ENCODE results near the gene ZFP91. TPM values are rescaled to one million over a fixed set of nuclear protein-coding genes. Genes with fewer than 3 reads are reported as not detected.

ZFP91 gene
- total RNA-seq, 4 donors from 2014 or later, result 45.9 to 52.4 (median 47.5) TPM

DNA sequence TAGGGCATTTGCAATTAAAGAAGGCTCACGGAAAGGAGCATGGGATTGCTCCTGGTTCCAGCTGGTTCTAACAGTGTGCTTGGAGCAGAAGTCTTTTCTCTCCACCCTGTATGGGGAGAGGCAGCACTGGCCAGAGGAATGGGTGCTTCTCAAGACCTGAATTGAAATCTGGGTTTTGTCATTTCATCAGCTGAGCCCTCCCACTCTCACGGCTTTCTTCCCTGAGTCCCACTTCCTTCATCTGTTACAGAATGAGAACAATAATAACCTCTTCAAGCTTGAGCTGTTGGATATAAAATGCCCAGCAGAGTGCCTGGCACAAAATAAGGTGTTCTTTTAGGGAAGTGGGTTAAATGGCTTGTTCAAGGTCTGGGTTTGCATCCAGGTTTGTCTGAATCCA lies 60.8 kb downstream of the ZFP91 start:
- no peak overlapping the region for H3K4me3 ChIP-seq
- H3K27ac ChIP-seq, result no peak overlapping the region
- peaks cover 11% of the 10 kb centered on the region for H3K4me1 ChIP-seq
- no peak for DNase-seq (ENCODE audit: low spot score in 2 of 2)
- 77% methylated on average over 2 of the region's 2 CpGs for WGBS
- no peaks in the 10 kb centered on the region for H3K27me3 ChIP-seq
- TF ChIP-seq POLR2A (IDR thresholded peaks at IDR 0.05) (no peak), EP300 (IDR thresholded peaks at IDR 0.05) (no peak), POLR2AphosphoS5 (IDR thresholded peaks at IDR 0.05) (no peak)
- TF ChIP-seq, protein P1, sequence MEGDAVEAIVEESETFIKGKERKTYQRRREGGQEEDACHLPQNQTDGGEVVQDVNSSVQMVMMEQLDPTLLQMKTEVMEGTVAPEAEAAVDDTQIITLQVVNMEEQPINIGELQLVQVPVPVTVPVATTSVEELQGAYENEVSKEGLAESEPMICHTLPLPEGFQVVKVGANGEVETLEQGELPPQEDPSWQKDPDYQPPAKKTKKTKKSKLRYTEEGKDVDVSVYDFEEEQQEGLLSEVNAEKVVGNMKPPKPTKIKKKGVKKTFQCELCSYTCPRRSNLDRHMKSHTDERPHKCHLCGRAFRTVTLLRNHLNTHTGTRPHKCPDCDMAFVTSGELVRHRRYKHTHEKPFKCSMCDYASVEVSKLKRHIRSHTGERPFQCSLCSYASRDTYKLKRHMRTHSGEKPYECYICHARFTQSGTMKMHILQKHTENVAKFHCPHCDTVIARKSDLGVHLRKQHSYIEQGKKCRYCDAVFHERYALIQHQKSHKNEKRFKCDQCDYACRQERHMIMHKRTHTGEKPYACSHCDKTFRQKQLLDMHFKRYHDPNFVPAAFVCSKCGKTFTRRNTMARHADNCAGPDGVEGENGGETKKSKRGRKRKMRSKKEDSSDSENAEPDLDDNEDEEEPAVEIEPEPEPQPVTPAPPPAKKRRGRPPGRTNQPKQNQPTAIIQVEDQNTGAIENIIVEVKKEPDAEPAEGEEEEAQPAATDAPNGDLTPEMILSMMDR (IDR thresholded peaks at IDR 0.05), result no peak
- no peaks in the 10 kb centered on the region for H3K9me3 ChIP-seq
- no peaks in the 10 kb centered on the region for H3K36me3 ChIP-seq

DNA sequence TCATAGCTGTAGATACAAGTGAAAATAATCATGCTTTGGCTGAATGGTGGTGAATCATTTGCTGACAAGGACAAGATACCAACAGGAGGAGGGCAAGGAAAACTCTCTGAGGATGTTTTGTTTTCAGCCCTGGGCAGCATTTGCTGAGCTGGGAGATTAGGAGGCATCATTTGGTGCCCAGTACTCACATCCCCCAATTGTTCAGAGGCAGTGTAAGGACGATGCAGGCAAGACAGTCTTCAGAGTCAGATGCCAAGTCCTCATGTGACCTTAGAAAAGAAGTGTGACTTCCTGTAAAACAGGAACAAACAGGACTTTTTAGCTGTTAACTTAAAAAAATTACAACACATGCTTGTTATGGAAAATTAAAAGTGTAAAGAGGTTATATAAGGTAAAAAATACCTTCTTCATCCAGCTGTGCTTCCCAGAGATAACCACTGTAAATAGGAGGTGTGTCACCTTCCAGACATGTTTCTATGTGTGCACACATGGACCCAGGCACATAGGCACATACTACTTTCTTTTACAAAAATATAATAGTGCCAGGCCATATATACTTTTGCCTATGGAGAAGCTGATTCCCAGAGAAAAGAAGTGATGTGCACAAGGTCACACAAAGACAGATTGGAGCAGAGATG lies 61.6 kb downstream of the ZFP91 start:
- no peaks in the 10 kb centered on the region for H3K27me3 ChIP-seq
- H3K4me1 ChIP-seq, result peaks cover 11% of the 10 kb centered on the region
- H3K36me3 ChIP-seq, result no peaks in the 10 kb centered on the region
- WGBS, result 0% methylated on average over 1 of the region's 1 CpG
- DNase-seq (ENCODE audit: low spot score in 2 of 2), result no peak
- H3K9me3 ChIP-seq, result no peaks in the 10 kb centered on the region
- no peak overlapping the region for H3K27ac ChIP-seq
- H3K4me3 ChIP-seq, result no peak overlapping the region
- TF ChIP-seq POLR2A (IDR thresholded peaks at IDR 0.05), result no peak
- no peak for TF ChIP-seq EP300 (IDR thresholded peaks at IDR 0.05)
- TF ChIP-seq POLR2AphosphoS5 (IDR thresholded peaks at IDR 0.05), result no peak
- TF ChIP-seq, protein P1 (IDR thresholded peaks at IDR 0.05), result no peak

DNA sequence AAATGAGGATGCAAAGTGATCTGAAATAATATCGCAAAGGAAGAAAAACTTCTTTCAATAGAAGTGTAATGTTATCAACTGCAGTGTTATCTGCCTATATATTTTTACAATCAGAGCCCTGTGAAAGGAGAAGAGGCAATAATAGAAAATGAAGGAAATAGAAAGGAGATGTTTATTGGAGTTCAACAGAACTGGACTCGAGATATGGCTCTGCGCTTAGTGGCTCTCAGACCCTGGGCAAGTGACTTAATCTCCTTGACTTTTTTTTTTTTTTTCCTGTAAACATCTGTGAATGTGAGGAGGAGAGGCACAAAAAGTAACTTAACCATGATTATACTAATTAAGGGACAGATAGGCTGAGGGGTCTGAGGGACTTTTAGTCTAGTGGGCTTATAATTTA lies 62.5 kb downstream of the ZFP91 start:
- Histone ChIP-seq H3K9me3 (no peaks in the 10 kb centered on the region), H3K4me3 (no peak overlapping the region), H3K27me3 (no peaks in the 10 kb centered on the region), H3K27ac (no peak overlapping the region), H3K4me1 (peaks cover 11% of the 10 kb centered on the region), H3K36me3 (no peaks in the 10 kb centered on the region)
- TF ChIP-seq POLR2A (IDR thresholded peaks at IDR 0.05) (no peak), EP300 (IDR thresholded peaks at IDR 0.05) (no peak), POLR2AphosphoS5 (IDR thresholded peaks at IDR 0.05) (no peak)
- TF ChIP-seq, protein P1 (IDR thresholded peaks at IDR 0.05), result no peak
- 88% methylated on average over 3 of the region's 3 CpGs for WGBS
- no peak for DNase-seq (ENCODE audit: low spot score in 2 of 2)

DNA sequence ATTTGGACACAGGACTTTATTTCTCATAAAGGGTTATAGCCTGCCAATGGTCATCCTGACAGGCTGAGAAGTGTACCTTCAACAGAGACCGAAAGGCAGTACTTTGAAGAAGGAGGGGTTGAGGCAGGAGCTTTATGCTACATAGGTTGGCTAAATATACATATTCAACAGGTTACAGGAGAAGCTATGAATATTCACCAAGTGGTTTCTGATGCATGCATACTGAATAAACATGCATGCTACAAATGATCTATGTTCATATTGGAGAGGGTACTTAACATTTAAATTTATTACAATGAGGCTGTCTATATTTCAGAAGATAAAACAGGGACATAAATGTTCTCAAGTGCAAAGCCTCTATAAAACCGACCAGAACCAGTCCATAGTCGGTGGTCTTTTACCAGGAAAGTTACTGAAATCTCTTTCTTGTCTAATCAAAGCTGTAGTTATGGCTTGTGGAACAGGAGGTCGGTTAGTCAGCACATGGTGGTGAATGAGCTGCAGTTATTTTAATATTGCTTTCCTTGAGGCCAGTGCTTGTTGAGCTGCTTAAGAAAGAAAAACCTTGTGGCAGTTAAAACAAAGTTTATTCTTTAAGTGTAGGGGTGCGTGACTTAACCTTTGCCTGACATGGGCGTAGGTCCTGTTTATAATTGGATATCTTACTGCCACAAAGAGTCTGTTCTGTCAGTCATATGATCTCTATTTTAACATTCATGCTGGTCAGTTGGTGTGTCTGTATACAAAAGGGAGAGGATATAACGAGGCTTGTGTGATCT lies 63.1 kb downstream of the ZFP91 start:
- Histone ChIP-seq H3K36me3 (no peaks in the 10 kb centered on the region), H3K27me3 (no peaks in the 10 kb centered on the region), H3K27ac (no peak overlapping the region), H3K4me1 (peaks cover 11% of the 10 kb centered on the region), H3K9me3 (no peaks in the 10 kb centered on the region), H3K4me3 (no peak overlapping the region)
- DNase-seq (ENCODE audit: low spot score in 2 of 2), result no peak
- 80% methylated on average over 7 of the region's 7 CpGs for WGBS
- TF ChIP-seq POLR2A (IDR thresholded peaks at IDR 0.05), result no peak
- TF ChIP-seq EP300 (IDR thresholded peaks at IDR 0.05), result no peak
- TF ChIP-seq, protein P1 (IDR thresholded peaks at IDR 0.05), result no peak
- TF ChIP-seq POLR2AphosphoS5 (IDR thresholded peaks at IDR 0.05), result no peak

DNA sequence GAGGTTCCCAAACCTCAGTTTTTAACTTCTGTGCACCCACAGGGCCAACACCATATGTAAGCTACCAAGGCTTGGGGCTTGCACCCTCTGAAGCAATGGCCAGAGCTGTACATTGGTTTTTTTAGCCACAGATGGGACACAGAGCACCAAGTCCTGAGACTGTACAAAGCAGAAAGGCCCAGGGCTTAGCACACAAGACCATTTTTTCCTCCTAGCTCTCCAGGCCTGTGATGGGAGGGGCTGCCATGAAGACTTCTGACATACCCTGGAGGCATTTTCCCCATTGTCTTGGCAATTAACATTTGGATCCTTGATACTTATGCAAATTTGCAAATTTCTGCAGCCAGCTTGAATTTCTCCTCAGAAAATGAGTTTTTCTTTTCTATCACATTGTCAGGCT lies 67.0 kb downstream of the ZFP91 start:
- TF ChIP-seq, protein P1 (IDR thresholded peaks at IDR 0.05), result no peak
- TF ChIP-seq EP300 (IDR thresholded peaks at IDR 0.05), result no peak
- no peak for TF ChIP-seq POLR2A (IDR thresholded peaks at IDR 0.05)
- Histone ChIP-seq H3K27me3 (no peaks in the 10 kb centered on the region), H3K27ac (no peak overlapping the region), H3K4me3 (no peak overlapping the region), H3K36me3 (no peaks in the 10 kb centered on the region), H3K4me1 (peaks cover 2% of the 10 kb centered on the region), H3K9me3 (no peaks in the 10 kb centered on the region)
- DNase-seq (ENCODE audit: low spot score in 2 of 2), result no peak
